ENCODE results near the gene CKMT2.
"Not testable (repeated sequence)": the region's sequence is repeated elsewhere in the genome, so short reads cannot be mapped to it uniquely, and the experiment has no call there.

CKMT2 gene

GRCh38 chr5:81253875-81254274 lies 20.8 kb downstream of the CKMT2 start:
- Mint-ChIP-seq H3K4me3 (no peak overlapping the region), H3K9me3 (peaks cover 4% of the 10 kb centered on the region), H3K36me3 (no peaks in the 10 kb centered on the region), H3K27ac (no peak overlapping the region), H3K4me1 (no peaks in the 10 kb centered on the region)
- ATAC-seq (no peak), DNase-seq (ENCODE audit: low spot score in 2 of 2) (no peak)

- H3K27ac Mint-ChIP-seq: no peak overlapping the region
- no peak overlapping the region for H3K4me3 Mint-ChIP-seq
- DNase-seq (ENCODE audit: low spot score in 2 of 2) (no peak), ATAC-seq (no peak)
- no peaks in the 10 kb centered on the region for H3K4me1 Mint-ChIP-seq
- H3K9me3 Mint-ChIP-seq: peaks cover 5% of the 10 kb centered on the region
- H3K36me3 Mint-ChIP-seq: no peaks in the 10 kb centered on the region
Measured at GRCh38 chr5:81254886-81255559, 21.9 kb downstream of the CKMT2 start.

GRCh38 chr5:81256766-81257165 lies 23.6 kb downstream of the CKMT2 start:
- peaks cover 6% of the 10 kb centered on the region for H3K4me1 Mint-ChIP-seq
- peaks cover 11% of the 10 kb centered on the region for H3K9me3 Mint-ChIP-seq
- no peak overlapping the region for H3K4me3 Mint-ChIP-seq
- H3K27ac Mint-ChIP-seq: no peak overlapping the region
- no peaks in the 10 kb centered on the region for H3K36me3 Mint-ChIP-seq
- DNase-seq (ENCODE audit: low spot score in 2 of 2): no peak
- ATAC-seq: no peak

- ATAC-seq; H3K36me3 Mint-ChIP-seq; H3K4me3 Mint-ChIP-seq; H3K27ac Mint-ChIP-seq; DNase-seq (ENCODE audit: low spot score in 2 of 2): not testable (repeated sequence)
- Mint-ChIP-seq H3K9me3 (peaks cover 11% of the 10 kb centered on the region), H3K4me1 (peaks cover 12% of the 10 kb centered on the region)
Measured at GRCh38 chr5:81262796-81263195, 29.7 kb downstream of the CKMT2 start.

- Mint-ChIP-seq H3K4me1 (peaks cover 18% of the 10 kb centered on the region), H3K36me3 (no peaks in the 10 kb centered on the region), H3K4me3 (no peak overlapping the region), H3K27ac (no peak overlapping the region), H3K9me3 (peaks cover 6% of the 10 kb centered on the region)
- DNase-seq (ENCODE audit: low spot score in 2 of 2) (no peak), ATAC-seq (no peak)
Measured at GRCh38 chr5:81265101-81265500, 32.0 kb downstream of the CKMT2 start.

GRCh38 chr5:81268521-81269196 lies 35.5 kb downstream of the CKMT2 start:
- Mint-ChIP-seq H3K4me3 (no peak overlapping the region), H3K9me3 (peaks cover 17% of the 10 kb centered on the region), H3K36me3 (peaks cover 5% of the 10 kb centered on the region), H3K27ac (no peak overlapping the region), H3K4me1 (peaks cover 35% of the 10 kb centered on the region)
- no peak for DNase-seq (ENCODE audit: low spot score in 2 of 2)
- ATAC-seq: peak; percentile 66

- H3K36me3 Mint-ChIP-seq: peaks cover 5% of the 10 kb centered on the region
- peaks cover 21% of the 10 kb centered on the region for H3K9me3 Mint-ChIP-seq
- ATAC-seq: no peak
- peak overlapping the region; percentile 17 for H3K27ac Mint-ChIP-seq
- peaks cover 45% of the 10 kb centered on the region for H3K4me1 Mint-ChIP-seq
- no peak for DNase-seq (ENCODE audit: low spot score in 2 of 2)
- no peak overlapping the region for H3K4me3 Mint-ChIP-seq
Measured at GRCh38 chr5:81269751-81270393, 36.8 kb downstream of the CKMT2 start.

- Mint-ChIP-seq H3K4me1 (peaks cover 52% of the 10 kb centered on the region), H3K9me3 (peaks cover 21% of the 10 kb centered on the region), H3K27ac (peak overlapping the region; percentile 17)
- not testable (repeated sequence) for H3K36me3 Mint-ChIP-seq; ATAC-seq; DNase-seq (ENCODE audit: low spot score in 2 of 2); H3K4me3 Mint-ChIP-seq
Measured at GRCh38 chr5:81270394-81271027, 37.4 kb downstream of the CKMT2 start.

- DNase-seq (ENCODE audit: low spot score in 2 of 2): no peak
- Mint-ChIP-seq H3K27ac (no peak overlapping the region), H3K4me1 (peaks cover 39% of the 10 kb centered on the region), H3K4me3 (no peak overlapping the region), H3K36me3 (peaks cover 11% of the 10 kb centered on the region), H3K9me3 (no peaks in the 10 kb centered on the region)
- ATAC-seq: no peak
Measured at GRCh38 chr5:81283976-81284375, 50.9 kb downstream of the CKMT2 start.

GRCh38 chr5:81286059-81286617 lies 53.0 kb downstream of the CKMT2 start:
- no peak overlapping the region for H3K27ac Mint-ChIP-seq
- no peak overlapping the region for H3K4me3 Mint-ChIP-seq
- H3K9me3 Mint-ChIP-seq: no peaks in the 10 kb centered on the region
- H3K36me3 Mint-ChIP-seq: peaks cover 11% of the 10 kb centered on the region
- DNase-seq (ENCODE audit: low spot score in 2 of 2) (no peak), ATAC-seq (no peak)
- peaks cover 52% of the 10 kb centered on the region for H3K4me1 Mint-ChIP-seq

- Mint-ChIP-seq H3K4me1 (peaks cover 70% of the 10 kb centered on the region), H3K27ac (no peak overlapping the region), H3K4me3 (peak overlapping the region; percentile 40), H3K9me3 (peaks cover 5% of the 10 kb centered on the region), H3K36me3 (peaks cover 11% of the 10 kb centered on the region)
- no peak for DNase-seq (ENCODE audit: low spot score in 2 of 2)
- peak; percentile 49 for ATAC-seq
Measured at GRCh38 chr5:81288021-81288433, 54.9 kb downstream of the CKMT2 start.

GRCh38 chr5:81290146-81290545 lies 57.0 kb downstream of the CKMT2 start:
- no peak for ATAC-seq
- no peak overlapping the region for H3K4me3 Mint-ChIP-seq
- H3K27ac Mint-ChIP-seq: no peak overlapping the region
- peaks cover 15% of the 10 kb centered on the region for H3K9me3 Mint-ChIP-seq
- no peak for DNase-seq (ENCODE audit: low spot score in 2 of 2)
- H3K4me1 Mint-ChIP-seq: peaks cover 78% of the 10 kb centered on the region
- peaks cover under 1% of the 10 kb centered on the region for H3K36me3 Mint-ChIP-seq

GRCh38 chr5:81292130-81292529 lies 59.0 kb downstream of the CKMT2 start:
- H3K4me3 Mint-ChIP-seq: no peak overlapping the region
- no peak overlapping the region for H3K27ac Mint-ChIP-seq
- no peak for ATAC-seq
- H3K4me1 Mint-ChIP-seq: peaks cover 73% of the 10 kb centered on the region
- DNase-seq (ENCODE audit: low spot score in 2 of 2): no peak
- H3K36me3 Mint-ChIP-seq: no peaks in the 10 kb centered on the region
- peaks cover 15% of the 10 kb centered on the region for H3K9me3 Mint-ChIP-seq

- not testable (repeated sequence) for H3K27ac Mint-ChIP-seq
Measured at GRCh38 chr5:81294021-81294420, 60.9 kb downstream of the CKMT2 start.

GRCh38 chr5:81297531-81297930 lies 64.4 kb downstream of the CKMT2 start:
- no peak overlapping the region for H3K27ac Mint-ChIP-seq
- H3K4me1 Mint-ChIP-seq: peaks cover 58% of the 10 kb centered on the region
- DNase-seq (ENCODE audit: low spot score in 2 of 2) (no peak), ATAC-seq (peak; percentile 16)
- H3K4me3 Mint-ChIP-seq: no peak overlapping the region
- peaks cover 10% of the 10 kb centered on the region for H3K36me3 Mint-ChIP-seq
- peaks cover 12% of the 10 kb centered on the region for H3K9me3 Mint-ChIP-seq

More at GRCh38 chr5:81294021-81294420, 60.9 kb downstream of the CKMT2 start:
- Mint-ChIP-seq H3K9me3 (peaks cover 15% of the 10 kb centered on the region), H3K4me1 (peaks cover 71% of the 10 kb centered on the region)
- not testable (repeated sequence) for DNase-seq (ENCODE audit: low spot score in 2 of 2); H3K4me3 Mint-ChIP-seq; H3K36me3 Mint-ChIP-seq
- peak; percentile 86 for ATAC-seq

Data from stimulated activated effector memory CD8-positive, alpha-beta T cell treated with anti-CD3 and anti-CD28 coated beads, Interleukin-12 subunit alpha, Interleukin-12 subunit beta, amount 100 ng/mL, for 72 hours (primary cell).